Tibial nerve (tissue), 4 donors: ENCODE measurements around the gene THRAP3. TPM values are rescaled to one million over a fixed set of nuclear protein-coding genes. Genes with fewer than 3 reads are reported as not detected.

Experiments
- DNase-seq, 2 donors: peaks; one replicate each; pipeline ENCODE4 v3.0.0-alpha.2; 2019; ENCODE audit warnings: low spot score in 2 of 2
- H3K27ac ChIP-seq, 4 donors: fragments of 200-600 bp; sonication (generic) in 3 of 4; one replicate each; pipeline ENCODE4 v1.5.1; 2017 to 2019; ENCODE audit warnings: mild to moderate bottlenecking in 1 of 4
- H3K27me3 ChIP-seq, 2 donors: fragments of 200-600 bp; sonication (generic) in 1 of 2; one replicate each; pipeline versions ENCODE4 v1.5.1 to v1.6.0; 2017 to 2019
- H3K36me3 ChIP-seq, 3 donors: fragments of 200-600 bp; sonication (generic); one replicate each; pipeline ENCODE4 v1.5.1; 2018 to 2019
- H3K4me1 ChIP-seq, 4 donors: fragments of 200-600 bp; sonication (generic) in 3 of 4; one replicate each; pipeline ENCODE4 v1.5.1; 2017 to 2019
- H3K4me3 ChIP-seq, 4 donors: fragments of 200-600 bp; sonication (generic) in 3 of 4; one replicate each; pipeline ENCODE4 v1.5.1; 2017 to 2019; ENCODE audit warnings: mild to moderate bottlenecking in 1 of 4, moderate library complexity in 1 of 4
- H3K9me3 ChIP-seq, 4 donors: fragments of 200-600 bp; sonication (generic) in 3 of 4; one replicate each; pipeline ENCODE4 v1.5.1; 2017 to 2019
- CTCF ChIP-seq, 5 experiments: fragments of 200-600 bp in 3 of 5; fragments of 450-650 bp in 2 of 5; sonication (generic) in 3 of 5; IDR thresholded peaks; one replicate each; pipeline ENCODE4 v1.5.1; 2016 to 2019; ENCODE audit warnings: antibody characterized with exemption in 5 of 5, mild to moderate bottlenecking in 3 of 5, moderate library complexity in 2 of 5
- EP300 ChIP-seq, 2 donors: sonication (generic); formaldehyde crosslinking; IDR thresholded peaks; one replicate each; pipeline ENCODE4 v1.6.1; 2017; ENCODE audit warnings: antibody characterized with exemption in 2 of 2, mild to moderate bottlenecking in 1 of 2
- POLR2A ChIP-seq, 2 donors: fragments of 450-650 bp; IDR thresholded peaks; one replicate each; pipeline ENCODE4 v1.6.1; 2017; ENCODE audit warnings: antibody characterized with exemption in 2 of 2, mild to moderate bottlenecking in 2 of 2, moderate library complexity in 2 of 2
- WGBS, 2 donors: methylation state at CpG; one replicate each; pipeline ENCODE4 v1.1.5; 2018; 5-methylcytosine and 5-hydroxymethylcytosine counted together
- small RNA-seq: library from RNA; depleted of rRNA; stranded (forward); fragments of <200 nt; gene quantifications from one replicate; pipeline ENCODE3, GENCODE V24; 2016
- total RNA-seq, 4 donors: library from RNA; depleted of rRNA; stranded (reverse); fragments of >200 nt; gene quantifications; one replicate each; pipeline ENCODE4 v1.1.0, GENCODE V29; 2016

The THRAP3 gene
- total RNA-seq, 4 donors from 2014 or later, result 89.2 to 114 (median 97.0) TPM

DNA sequence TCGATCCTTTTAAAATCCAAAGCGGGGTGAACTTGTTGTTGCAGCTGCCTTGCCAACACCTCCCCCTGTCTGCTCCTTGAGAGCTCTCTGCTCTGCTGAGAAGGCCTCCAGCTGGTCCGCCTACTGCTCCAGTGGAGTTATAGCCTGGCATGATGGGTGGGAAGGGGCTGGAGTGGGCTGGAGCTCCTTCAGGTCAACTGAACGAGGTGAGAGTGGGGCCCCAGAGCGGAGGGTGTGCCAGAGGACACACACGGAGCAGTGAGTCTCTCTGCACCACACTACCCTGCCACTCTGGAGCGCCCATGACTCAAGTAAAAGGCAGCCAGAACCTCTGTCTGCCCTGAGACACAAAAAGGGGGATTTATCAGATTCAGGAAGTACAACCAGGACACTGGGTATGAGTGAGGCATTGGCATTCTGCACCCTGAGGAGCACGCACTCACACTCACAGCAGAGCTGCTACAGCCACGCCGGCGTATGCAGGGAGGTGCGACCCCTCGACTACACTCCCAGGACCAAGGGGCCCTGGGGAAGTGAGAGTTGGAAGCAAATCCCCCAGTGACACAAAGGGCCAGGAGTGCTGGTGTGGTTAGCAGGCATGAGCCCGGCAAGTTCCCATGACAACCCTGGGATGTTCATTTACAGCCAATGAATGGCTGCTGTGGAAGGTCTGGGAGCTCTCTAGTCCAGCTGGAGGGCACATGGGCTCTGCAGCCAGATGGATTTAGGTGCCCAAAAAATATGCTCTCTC lies 127.2 kb downstream of the THRAP3 start:
- H3K4me1 ChIP-seq, result peaks cover 0 to 46% (median 36%) of the 10 kb centered on the region in 4 donors
- DNase-seq, result no peak
- H3K9me3 ChIP-seq, result no peaks in the 10 kb centered on the region
- TF ChIP-seq EP300 (IDR thresholded peaks at IDR 0.05) (no peak), POLR2A (IDR thresholded peaks at IDR 0.05) (no peak), CTCF (IDR thresholded peaks at IDR 0.05) (no peak)
- H3K27me3 ChIP-seq, result no peaks in the 10 kb centered on the region
- no peak overlapping the region for H3K4me3 ChIP-seq
- H3K27ac ChIP-seq, result peak overlapping the region; percentile 46 to 90 (median 74)
- peaks cover 2 to 58% (median 11%) of the 10 kb centered on the region in 3 donors for H3K36me3 ChIP-seq
- WGBS, 2 donors, result 42 to 46% methylated on average over 9 to 14 of the region's 14 CpGs

DNA sequence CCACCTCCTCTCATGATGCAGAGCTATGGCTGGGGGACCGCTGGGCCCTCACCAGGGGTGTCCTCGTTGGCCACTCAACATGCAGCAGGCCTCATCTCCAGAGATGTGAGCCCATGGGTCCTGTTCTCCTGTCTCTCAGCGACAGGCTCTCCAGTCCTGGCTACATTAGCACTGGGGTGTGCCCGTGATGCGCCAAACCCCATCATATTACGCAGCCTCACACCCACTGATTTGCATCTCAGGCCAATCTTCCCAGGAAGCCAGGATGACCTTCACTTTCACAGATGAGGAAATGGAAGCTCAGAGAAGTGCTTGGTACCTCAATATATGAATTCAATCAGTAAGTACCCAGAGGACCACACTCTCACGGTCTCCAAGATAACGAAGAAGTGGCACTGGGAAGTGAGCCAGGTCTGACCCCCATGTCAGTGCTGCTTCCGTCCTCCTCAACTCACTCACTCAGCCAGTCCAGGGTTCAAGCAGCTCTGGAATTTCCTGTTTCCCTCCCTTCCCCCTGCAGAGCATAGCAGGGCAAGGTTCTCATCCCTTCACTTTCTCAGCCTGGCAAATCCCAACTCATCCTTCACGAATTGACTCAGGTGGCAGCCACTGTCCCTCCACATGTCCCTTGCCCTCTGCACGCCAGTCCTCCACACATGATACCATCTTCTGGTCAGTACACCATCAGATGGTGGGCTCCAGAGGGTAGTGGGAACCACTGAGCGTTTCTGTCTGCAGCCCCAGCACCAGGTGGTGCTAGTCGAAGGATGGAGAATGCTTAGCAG lies 128.1 kb downstream of the THRAP3 start:
- Histone ChIP-seq H3K4me1 (peaks cover 0 to 46% (median 36%) of the 10 kb centered on the region in 4 donors), H3K27me3 (no peaks in the 10 kb centered on the region), H3K9me3 (no peaks in the 10 kb centered on the region), H3K4me3 (no peak overlapping the region), H3K27ac (peak overlapping the region in 3 of 4 donors; percentile 65 to 90 (median 84)), H3K36me3 (peaks cover 2 to 55% (median 11%) of the 10 kb centered on the region in 3 donors)
- TF ChIP-seq EP300 (IDR thresholded peaks at IDR 0.05), result no peak
- no peak for TF ChIP-seq CTCF (IDR thresholded peaks at IDR 0.05)
- no peak for TF ChIP-seq POLR2A (IDR thresholded peaks at IDR 0.05)
- 71 to 76% methylated on average over 10 to 12 of the region's 13 CpGs for WGBS, 2 donors
- no peak for DNase-seq

DNA sequence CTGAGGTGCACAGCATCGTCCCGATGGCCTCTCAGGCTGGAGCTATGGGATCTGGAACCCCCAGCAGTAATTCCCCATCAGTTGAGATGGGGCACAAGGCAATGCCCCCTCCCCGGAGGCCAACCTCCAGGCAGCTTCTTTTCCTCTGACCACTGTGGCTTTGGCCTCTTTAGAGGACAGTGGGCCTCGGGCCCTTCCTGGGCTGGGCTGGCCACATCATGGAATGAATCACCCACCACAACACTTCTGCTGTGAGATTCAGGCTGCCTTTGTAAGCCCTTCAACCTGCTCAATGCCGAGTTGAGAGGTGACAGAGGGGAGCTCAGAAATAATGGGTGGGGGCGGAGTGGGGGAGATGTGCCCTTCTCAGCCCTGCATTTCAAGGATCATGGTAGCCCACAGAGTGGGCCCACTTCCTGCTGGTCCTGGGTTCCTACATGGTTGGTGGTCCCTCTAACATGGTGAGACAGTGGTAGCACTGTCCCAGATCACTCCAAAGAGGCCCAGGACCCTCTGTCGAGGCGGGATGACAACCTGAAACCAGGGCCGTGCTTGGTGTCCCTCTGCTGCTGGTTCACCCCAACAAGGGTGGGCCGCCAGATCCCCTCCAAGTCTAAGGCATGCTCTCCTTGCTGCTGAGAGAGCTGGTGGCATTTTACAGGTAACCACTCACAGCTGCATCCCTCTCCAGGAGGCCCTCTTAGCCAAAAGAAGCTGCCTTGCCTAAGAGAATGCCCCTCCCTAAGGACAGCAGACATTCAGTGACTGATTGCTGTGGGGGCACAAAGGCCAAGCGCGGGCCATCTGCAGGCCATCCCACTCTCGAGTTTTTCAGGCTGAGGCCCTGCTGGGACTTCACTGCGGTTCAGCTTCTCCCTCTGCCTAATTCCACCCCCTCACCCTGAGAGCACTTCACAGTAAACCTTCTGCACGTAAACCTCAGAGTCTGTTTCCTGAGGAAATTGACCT lies 129.0 kb downstream of the THRAP3 start:
- Histone ChIP-seq H3K27me3 (no peaks in the 10 kb centered on the region), H3K4me3 (no peak overlapping the region), H3K4me1 (peaks cover 0 to 46% (median 36%) of the 10 kb centered on the region in 4 donors), H3K36me3 (peaks cover 2 to 56% (median 11%) of the 10 kb centered on the region in 3 donors), H3K9me3 (no peaks in the 10 kb centered on the region), H3K27ac (peak overlapping the region in 2 of 4 donors; percentile 84 to 90)
- TF ChIP-seq EP300 (IDR thresholded peaks at IDR 0.05) (no peak), POLR2A (IDR thresholded peaks at IDR 0.05) (no peak), CTCF (IDR thresholded peaks at IDR 0.05) (no peak)
- WGBS, 2 donors, result 66 to 76% methylated on average over 9 to 13 of the region's 15 CpGs
- no peak for DNase-seq

DNA sequence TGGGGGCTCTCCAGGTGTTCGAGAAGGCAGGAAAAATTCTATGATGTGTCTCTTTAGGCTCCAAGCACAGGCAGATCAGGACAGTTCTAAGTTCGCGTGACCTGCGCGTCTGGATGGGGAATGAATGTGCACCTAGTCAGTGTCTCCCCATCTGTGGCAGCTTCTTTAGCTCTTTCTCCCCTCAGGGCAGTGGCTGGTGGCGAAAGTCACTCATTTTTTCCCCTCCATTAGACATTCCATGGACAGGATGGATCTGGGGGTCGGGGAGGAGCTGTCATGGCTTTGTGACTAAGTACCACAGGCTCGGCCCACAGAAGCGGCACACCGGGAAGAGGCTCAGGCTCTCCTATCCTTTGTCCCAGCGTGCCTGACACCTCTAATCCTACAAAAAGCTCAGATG lies 130.2 kb downstream of the THRAP3 start:
- no peaks in the 10 kb centered on the region for H3K9me3 ChIP-seq

More for the DNA sequence above, 130.2 kb downstream of the THRAP3 start:
- Histone ChIP-seq H3K27ac (no peak overlapping the region), H3K4me3 (no peak overlapping the region), H3K4me1 (peaks cover 0 to 40% (median 34%) of the 10 kb centered on the region in 4 donors), H3K27me3 (no peaks in the 10 kb centered on the region), H3K36me3 (peaks cover 2 to 62% (median 11%) of the 10 kb centered on the region in 3 donors)
- TF ChIP-seq POLR2A (IDR thresholded peaks at IDR 0.05) (no peak), CTCF (IDR thresholded peaks at IDR 0.05) (no peak), EP300 (IDR thresholded peaks at IDR 0.05) (no peak)
- DNase-seq, result no peak
- WGBS, 2 donors, result 91 to 94% methylated on average over 11 of the region's 11 CpGs

Small RNA genes within 50 kb of the gene (small RNA-seq; reads per million reads assigned to genes)
- not detected for gene RN7SL131P
- gene UBE2V2P4, result not detected

Other genes starting within 250 kb of the THRAP3 start
- gene TEKT2, start 140.3 kb upstream of the THRAP3 start, total RNA-seq, result under 1 TPM in 1 of 4 donors, not detected in 3; 0.90 TPM
- gene ADPRS, start 135.6 kb upstream of the THRAP3 start, total RNA-seq, result 10 to 100 TPM; 41.0 to 64.3 (median 48.0) TPM
- 10 to 100 TPM; 26.7 to 57.9 (median 50.2) TPM for gene COL8A2, start 99.2 kb upstream of the THRAP3 start, total RNA-seq
- gene TRAPPC3, start 75.0 kb upstream of the THRAP3 start, total RNA-seq, result 10 to 100 TPM; 48.0 to 90.4 (median 69.1) TPM
- 100 to 1,000 TPM in 3 of 4 donors, 10 to 100 TPM in 1; 85.0 to 184 (median 121) TPM for gene MAP7D1, start 68.3 kb upstream of the THRAP3 start, total RNA-seq
- gene SH3D21, start 81.9 kb downstream of the THRAP3 start, total RNA-seq, result 1 to 10 TPM; 1.5 to 4.1 (median 2.4) TPM
- gene EVA1B, start 99.2 kb downstream of the THRAP3 start, total RNA-seq, result 100 to 1,000 TPM in 1 of 4 donors, 10 to 100 TPM in 3; 61.4 to 128 (median 86.3) TPM
- gene STK40, start 161.5 kb downstream of the THRAP3 start, total RNA-seq, result 10 to 100 TPM; 25.7 to 39.3 (median 30.0) TPM
- gene LSM10, start 173.5 kb downstream of the THRAP3 start, total RNA-seq, result 10 to 100 TPM; 10.2 to 75.6 (median 34.7) TPM
- gene OSCP1, start 226.0 kb downstream of the THRAP3 start, total RNA-seq, result 10 to 100 TPM in 3 of 4 donors, 1 to 10 TPM in 1; 7.2 to 32.4 (median 17.6) TPM
- 10 to 100 TPM; 23.3 to 77.7 (median 36.4) TPM for gene MRPS15, start 239.9 kb downstream of the THRAP3 start, total RNA-seq